Left forelimb (tissue), 1 donor: ENCODE results near the gene PPP1R14C.
"Not testable (repeated sequence)": the region's sequence is repeated elsewhere in the genome, so short reads cannot be mapped to it uniquely, and the experiment has no call there.

Source experiments
- DNase-seq: peaks from one replicate; pipeline ENCODE4 v3.0.0-alpha.2; 2018; ENCODE audit warnings: low spot score

Gene PPP1R14C

DNA sequence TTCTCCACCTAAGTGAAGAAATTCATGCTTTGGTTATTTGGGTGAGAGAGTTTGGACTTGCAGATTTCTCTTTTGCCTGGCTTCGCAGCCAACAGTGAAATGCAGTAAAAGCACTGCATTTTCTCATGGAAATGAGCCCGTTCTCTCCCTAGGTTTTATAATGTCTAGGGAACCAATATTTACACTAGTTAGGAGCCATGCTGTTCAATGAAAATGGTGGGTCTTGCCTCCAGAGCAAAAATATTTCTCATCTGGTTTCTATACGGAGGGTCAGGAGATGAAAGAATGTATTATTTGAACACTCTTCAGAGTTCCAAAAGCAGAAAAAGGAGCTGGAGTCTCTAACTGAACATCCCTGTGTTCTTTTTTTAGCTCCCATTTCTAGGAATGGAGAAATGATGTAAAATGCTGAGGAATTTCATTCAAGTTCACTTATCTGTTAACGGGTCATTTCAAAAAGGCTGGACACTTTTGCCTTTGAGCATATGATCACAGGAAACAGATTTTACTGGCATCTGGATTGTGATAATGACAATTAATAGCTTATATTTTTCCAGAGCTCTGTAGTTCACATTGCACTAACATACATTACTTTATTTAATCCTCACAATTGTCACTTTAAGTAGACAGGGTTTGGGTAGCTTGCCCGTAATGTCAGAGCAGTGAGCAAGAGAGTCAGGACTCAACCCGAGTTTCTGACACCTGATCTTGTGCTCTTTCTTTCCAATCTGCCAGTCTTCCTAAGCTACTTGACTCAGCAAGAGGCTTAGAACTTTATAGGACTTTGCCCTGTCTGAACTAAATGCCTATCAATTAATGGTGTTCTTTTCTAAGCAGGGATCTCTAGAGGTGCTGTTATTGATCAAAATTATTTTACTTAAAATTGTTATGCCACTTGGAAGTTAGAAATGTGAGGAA, 78.0 kb downstream of the PPP1R14C start:
- DNase-seq = no peak

DNA sequence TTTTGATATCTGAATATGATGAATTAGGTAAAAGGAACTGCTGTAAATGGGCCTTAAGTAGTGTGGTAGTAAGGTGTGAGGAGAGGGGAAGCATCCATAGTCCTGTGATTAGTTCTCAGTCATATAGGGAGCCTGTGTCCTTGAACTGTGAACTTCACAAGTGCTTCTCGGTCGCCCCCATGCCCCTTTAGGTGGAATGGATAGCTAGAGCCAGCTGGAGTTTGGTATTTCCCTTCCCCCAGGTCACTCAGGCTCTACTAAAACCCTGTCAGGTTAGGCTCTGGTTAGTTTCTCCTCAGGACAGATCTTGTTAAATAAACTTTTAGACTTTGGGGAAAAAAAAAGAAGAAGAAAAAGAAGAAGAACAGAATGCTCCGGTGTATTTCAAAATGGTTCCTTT, 82.0 kb downstream of the PPP1R14C start:
- DNase-seq = no peak

GRCh38 chr6:150227281-150227680, 84.4 kb downstream of the PPP1R14C start:
- DNase-seq = no peak

- DNase-seq = no peak
These were observed 85.4 kb downstream of the PPP1R14C start for GRCh38 chr6:150228072-150228733.

- DNase-seq = no peak
These were observed 86.8 kb downstream of the PPP1R14C start for GRCh38 chr6:150229436-150230163.

DNA sequence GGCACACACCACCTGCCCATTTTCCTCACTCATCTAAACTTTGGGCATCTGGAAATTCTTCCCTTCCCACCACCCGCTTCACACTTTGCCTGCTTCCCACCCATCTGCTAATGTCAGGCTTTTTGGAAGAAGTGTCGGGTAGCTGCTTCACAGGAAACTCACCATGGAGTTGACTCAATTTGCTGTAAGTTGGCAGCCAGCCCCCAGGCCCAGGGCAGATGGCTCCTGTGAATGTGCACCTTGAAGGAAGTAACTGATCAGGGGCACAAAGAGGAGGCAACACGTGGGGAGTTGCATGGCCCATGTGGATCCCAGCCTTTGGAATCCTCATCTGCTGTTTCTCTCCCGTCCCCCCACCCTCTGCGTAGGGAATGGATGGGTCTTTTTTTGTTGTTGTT, 87.3 kb downstream of the PPP1R14C start:
- DNase-seq = no peak

DNA sequence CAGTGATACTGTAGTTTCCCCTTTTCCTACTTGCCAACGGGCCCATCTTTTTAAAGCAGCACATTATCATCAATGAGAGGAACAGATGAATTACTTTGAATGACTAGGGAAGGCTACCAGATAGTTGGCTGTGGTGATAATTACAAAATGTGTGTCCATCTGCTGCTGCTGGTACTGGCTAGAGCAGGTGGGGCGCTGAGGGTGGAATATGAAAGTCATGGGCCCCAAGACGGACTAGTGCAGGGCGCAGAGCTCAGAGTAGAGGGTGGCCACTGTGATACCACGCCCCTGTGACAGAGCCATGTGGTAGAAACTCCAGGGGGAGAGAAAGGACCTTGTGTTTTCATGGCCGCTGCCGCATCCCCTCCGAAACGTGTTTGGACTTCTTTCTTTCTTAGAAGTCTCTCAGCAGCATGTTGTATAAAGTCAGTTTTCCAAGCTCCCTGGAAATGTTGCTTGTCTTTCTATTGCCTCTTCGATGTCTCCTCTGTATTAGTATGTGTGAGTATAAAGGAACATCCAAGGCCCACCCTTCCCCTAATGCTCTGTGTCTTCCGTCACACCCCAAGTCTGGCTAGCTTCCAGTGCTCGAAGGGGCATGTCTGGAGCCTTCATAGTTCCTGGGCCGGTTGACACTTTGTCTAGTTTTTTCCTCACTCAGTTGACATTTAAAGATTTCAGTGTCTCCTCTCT, 88.1 kb downstream of the PPP1R14C start:
- no peak for DNase-seq

DNA sequence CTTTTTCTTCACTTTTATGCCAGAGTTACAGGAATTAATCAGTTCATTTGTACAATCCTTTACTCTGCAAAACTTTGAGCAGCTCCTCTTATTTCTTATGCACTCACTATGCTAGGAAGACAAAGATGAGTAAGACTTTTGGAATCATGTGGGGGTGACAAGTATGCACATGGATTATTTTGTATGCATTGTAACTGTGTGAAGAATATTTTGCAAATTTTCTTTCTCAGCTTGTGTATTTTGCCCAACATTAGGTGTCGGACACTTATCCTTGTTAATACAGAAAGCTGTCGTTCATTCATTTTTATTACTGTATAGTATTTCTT, 88.6 kb downstream of the PPP1R14C start:
- no peak for DNase-seq

GRCh38 chr6:150233843-150234269, 91.0 kb downstream of the PPP1R14C start:
- DNase-seq = no peak

DNA sequence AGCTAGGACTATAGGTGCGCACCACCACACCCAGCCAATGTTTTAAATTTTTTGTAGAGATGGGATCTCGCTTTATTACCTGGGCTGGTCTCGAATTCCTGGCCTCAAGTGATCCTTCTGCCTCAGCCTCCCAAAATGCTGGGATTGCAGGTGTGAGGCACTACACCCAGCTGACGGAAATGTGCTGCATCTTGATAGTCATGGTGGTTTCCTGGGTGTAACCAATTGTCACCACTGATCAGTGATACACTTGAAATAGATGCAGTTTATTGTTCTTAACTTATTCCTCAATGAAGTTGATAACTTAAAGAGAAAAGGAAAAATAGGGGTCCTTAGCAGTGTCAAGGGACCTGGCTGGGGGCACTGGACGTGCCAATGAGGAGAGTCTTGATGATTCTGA, 92.4 kb downstream of the PPP1R14C start:
- DNase-seq = no peak

DNA sequence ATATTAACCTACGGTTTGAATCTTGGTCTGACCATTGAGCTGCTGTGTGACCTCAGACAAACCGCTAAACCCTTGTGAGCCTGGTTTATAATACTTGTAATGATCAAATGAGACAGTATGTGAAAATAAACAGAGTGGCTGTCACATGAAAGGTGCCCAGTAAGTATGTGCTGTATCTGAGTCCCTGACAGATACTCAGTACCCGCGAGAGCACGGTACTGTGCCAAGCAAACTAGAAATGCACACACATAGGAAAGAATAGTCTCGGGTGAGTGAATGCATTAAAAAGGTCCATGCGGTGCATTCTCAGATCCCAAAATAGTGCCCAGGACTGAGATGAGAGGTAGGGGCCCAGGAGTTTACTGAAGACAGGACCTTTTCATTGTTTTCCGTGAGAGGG, 93.3 kb downstream of the PPP1R14C start:
- DNase-seq = no peak

DNA sequence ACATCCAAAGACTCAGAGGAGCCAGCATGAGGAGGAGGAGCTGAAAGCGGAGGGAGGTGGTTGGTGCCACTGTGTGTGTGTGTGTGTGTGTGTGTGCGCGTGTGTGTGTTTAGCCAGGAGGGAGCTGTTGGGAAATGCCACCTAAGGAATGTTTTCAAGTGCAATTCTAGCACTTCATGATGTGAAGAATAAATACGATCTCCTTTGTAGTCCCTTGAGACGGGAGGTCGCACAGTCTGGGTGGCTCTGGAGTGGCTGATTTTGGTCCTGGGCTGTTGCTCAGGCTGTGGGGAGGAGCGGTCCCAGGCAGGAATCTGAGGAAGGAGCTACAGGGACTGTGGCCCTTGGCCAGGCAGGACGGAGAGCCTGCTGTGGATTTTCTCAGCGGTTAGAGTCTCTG, 93.7 kb downstream of the PPP1R14C start:
- no peak for DNase-seq

DNA sequence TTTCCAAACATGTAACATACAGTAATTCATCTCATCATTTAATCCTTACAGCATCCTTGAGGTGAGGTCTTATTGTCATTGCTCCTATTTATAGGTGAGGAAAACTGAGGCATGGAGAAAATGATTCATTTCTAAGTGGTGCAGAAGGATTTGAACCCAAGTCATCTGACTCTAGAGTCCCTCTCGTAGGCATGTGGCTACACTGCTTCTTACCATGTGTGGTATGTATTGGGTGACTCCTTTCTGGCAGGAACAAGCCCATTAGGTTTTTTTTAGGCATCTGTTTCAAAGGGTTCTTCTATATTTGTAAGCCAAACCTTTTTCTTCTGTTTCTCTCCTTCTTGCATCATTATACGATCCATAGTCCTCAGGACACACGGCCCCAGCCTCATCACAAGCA, 94.8 kb downstream of the PPP1R14C start:
- no peak for DNase-seq

GRCh38 chr6:150238336-150238741, 95.5 kb downstream of the PPP1R14C start:
- DNase-seq = no peak

DNA sequence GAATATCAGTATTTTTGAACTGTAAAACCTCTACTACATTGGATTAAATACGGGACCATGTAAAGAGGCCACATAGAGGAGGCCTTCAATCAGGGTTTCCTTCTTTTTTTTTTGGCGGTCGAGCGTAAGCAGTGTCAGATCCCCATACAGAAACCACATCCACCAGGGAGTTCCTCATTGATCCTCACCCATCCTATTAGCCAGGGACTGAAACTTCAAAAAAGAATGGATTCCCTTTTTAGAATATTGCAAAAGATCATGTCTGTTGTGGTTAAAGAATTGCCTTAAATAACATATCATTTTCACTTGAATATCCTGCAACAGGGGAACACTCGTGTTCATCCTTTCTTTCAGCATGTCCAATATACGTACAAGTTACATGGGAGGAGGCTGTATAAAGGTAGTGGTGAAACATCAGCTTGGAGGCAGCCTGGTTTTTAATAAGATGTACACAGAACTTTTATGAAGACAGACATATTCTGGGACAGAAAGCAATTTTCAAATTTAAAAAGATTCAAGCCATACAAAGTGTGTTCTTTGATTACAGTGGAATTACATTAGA, 96.1 kb downstream of the PPP1R14C start:
- DNase-seq = no peak

DNA sequence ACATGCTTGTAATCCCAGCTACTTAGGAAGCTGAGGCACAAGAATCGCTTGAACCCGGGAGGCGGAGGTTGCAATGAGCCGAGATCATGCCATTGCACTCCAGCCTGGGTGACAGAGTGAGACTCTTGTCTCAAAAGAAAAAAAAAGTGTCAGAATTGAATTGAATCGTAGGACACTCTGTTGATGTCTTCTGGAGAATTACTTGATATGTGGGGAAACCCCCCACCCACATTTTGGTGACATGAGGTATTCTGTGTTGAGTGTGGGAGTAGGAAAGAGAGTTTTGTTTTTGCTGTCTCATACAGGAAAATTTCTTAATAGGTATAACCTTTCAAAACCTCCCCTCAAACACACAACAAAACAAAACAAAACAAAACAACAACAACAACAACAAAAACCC, 98.9 kb downstream of the PPP1R14C start:
- not testable (repeated sequence) for DNase-seq

DNA sequence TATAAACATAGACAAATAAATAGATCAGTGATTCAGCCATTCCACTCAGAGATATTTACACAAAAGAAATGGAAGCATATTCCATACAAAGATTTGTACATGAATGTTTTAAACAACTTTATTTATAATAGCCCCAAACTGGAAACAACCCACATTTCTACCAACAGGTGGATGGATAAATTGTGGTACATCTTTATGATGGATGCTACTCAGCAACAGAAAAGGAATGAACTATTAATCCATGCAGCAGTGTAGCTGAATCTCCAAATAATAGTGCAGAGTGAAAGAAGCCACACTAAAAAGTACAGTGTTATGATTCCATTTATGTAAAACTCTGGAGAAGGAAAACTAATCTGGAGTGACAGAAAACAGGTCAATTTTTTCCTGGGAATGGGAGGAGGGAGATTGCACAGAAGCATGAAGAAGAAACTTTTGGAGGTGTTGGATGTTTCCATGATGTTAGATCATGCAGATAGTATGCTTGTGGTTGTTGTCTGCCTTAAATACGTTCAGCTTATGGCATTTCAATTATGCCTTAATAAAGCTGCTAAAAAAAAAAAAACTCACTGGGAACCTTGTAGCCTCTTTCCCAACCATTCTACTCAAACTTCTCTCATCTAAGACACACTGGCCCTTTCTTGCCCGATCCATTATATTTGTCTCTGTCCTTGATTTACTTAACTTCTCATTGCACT, 100.9 kb downstream of the PPP1R14C start:
- DNase-seq = no peak

DNA sequence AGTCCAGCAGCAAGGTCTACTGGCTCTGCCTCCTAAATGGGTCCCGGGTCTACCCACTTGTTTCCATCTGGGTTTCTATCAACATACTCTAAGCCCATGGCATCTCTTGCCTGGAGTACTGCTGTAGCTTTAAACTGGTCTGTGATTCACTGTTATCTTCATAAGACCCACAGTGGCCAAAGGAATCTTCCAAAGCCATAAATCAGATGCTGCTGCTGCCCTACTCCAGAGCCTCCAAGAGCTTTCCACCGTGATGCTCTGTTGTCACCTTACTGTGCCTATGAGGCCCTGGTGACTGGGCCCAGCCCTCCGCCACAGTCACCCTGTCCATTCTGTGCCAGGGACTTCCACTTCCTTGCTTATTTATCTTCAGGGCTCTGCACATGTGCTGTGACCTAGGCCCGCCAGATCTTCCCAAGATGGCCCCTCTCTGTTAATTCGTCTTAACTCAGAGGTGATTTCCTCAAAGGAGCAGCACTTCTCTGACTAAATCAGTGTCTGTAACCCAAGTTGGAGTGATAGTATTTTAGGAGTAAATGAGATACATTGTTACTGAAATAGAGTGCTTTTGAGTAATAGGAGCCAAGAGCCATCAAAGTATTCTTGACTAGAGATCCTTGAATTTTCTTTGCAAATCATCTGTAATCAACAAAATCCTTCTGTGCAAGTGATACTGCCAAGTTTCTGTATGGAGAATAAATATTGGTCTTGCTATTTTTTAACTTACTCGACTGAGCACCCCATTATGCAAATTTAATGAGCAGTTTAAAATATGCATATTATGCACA, 102.5 kb downstream of the PPP1R14C start:
- no peak for DNase-seq

- no peak for DNase-seq
These were observed 105.0 kb downstream of the PPP1R14C start for GRCh38 chr6:150247803-150248202.

DNA sequence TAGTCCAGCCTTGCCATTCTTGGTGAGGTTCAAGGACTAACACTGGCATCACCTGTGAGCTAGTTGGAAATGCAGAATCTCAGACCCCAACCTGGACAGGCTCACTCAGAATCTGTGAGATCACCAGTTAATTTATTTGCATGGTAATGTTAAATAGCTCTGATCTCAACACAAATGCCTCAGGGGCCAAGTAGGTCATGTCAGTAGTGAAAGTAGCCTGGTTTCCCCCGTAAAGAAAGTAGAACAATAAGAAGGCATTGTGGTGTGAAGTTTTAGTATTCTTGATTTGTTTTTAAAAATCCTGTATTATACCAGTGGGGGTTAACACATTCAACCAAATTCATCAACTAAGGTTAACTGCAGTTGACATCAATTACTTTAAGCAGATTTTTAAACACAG, 105.5 kb downstream of the PPP1R14C start:
- no peak for DNase-seq

- no peak for DNase-seq
These were observed 106.4 kb downstream of the PPP1R14C start for GRCh38 chr6:150249261-150249660.
